Lung (tissue), 12 donors: ENCODE measurements around the gene ENO3. TPM values are rescaled to one million over a fixed set of nuclear protein-coding genes. Genes with fewer than 3 reads are reported as not detected.

Experiments
- ATAC-seq: fragments of 200-7000 bp; cut with Tn5 transposase; one replicate; pipeline ENCODE4 v1.9.1; 2020; ENCODE audit warnings: moderate number of reproducible peaks; ENCODE audit not compliant: insufficient read depth, low FRiP score
- DNase-seq, 3 donors: peaks; one replicate each; pipeline ENCODE4 v3.0.0-alpha.2; 2013 to 2017
- H3K27ac ChIP-seq, 2 donors: one replicate each; pipeline ENCODE4 v1.5.1; 2013; ENCODE audit warnings: mild to moderate bottlenecking in 2 of 2, moderate library complexity in 2 of 2, control low read depth in 1 of 2, inconsistent platforms in 1 of 2, low read depth in 1 of 2, low read length in 1 of 2
- H3K27me3 ChIP-seq, 3 donors: one replicate each; pipeline ENCODE4 v1.5.1; 2013; ENCODE audit warnings: low read length in 2 of 3; ENCODE audit not compliant: control insufficient read depth in 3 of 3, insufficient read depth in 3 of 3
- H3K36me3 ChIP-seq, 4 donors: one replicate each; pipeline ENCODE4 v1.5.1; 2013; ENCODE audit warnings: low read length in 4 of 4, mild to moderate bottlenecking in 1 of 4, moderate library complexity in 1 of 4; ENCODE audit not compliant: control insufficient read depth in 4 of 4, insufficient read depth in 4 of 4
- H3K4me1 ChIP-seq, 5 donors: one replicate each; pipeline ENCODE4 v1.5.1; 2013; ENCODE audit warnings: low read length in 5 of 5, mild to moderate bottlenecking in 2 of 5, moderate library complexity in 1 of 5; ENCODE audit not compliant: control insufficient read depth in 5 of 5, insufficient read depth in 5 of 5
- H3K4me3 ChIP-seq: one replicate; pipeline ENCODE4 v1.5.1; 2013; ENCODE audit warnings: mild to moderate bottlenecking, control low read depth, moderate library complexity
- H3K9ac ChIP-seq, 2 donors: one replicate each; pipeline ENCODE4 v1.5.1; 2013; ENCODE audit warnings: low read length in 2 of 2, control low read depth in 1 of 2; ENCODE audit not compliant: insufficient read depth in 1 of 2
- H3K9me3 ChIP-seq, 4 donors: one replicate each; pipeline ENCODE4 v1.5.1; 2013; ENCODE audit warnings: low read length in 3 of 4, mild to moderate bottlenecking in 1 of 4, moderate library complexity in 1 of 4; ENCODE audit not compliant: control insufficient read depth in 4 of 4, insufficient read depth in 3 of 4
- WGBS, 2 donors: extraction: QIAGEN DNeasy Blood & Tissue Kit; methylation state at CpG; one replicate each; pipeline ENCODE4 v1.1.7; 2013; 5-methylcytosine and 5-hydroxymethylcytosine counted together
- polyA plus RNA-seq, 2 donors: library from polyadenylated mRNA; stranded (reverse); fragments of 200-250 nt; gene quantifications; one replicate each; pipeline ENCODE4 v1.2.1, GENCODE V29; 2013
- total RNA-seq, 2 donors: library from RNA; depleted of rRNA in 1 of 2; stranded (reverse); fragments of >200 nt in 1 of 2; gene quantifications; one replicate each; pipeline ENCODE4 v1.2.1, GENCODE V29; 2014 to 2021
- TF ChIP-seq, protein P1 (sequence below): IDR thresholded peaks from 2 replicates; pipeline ENCODE4 v1.5.1; 2012; ENCODE audit warnings: mild to moderate bottlenecking; ENCODE audit errors: control extremely low read depth, extremely low read depth
- donor health status: control.
- donor health status: control.
- donor health status: Bipolar disorder and iron deficiency.
- donor health status: healthy.
- donor health status: DM: yes; HTN: yes; CAD: no.

The ENO3 gene
- total and polyA plus RNA-seq, 4 donors: 3.3 to 10.7 (median 8.3) TPM

DNA sequence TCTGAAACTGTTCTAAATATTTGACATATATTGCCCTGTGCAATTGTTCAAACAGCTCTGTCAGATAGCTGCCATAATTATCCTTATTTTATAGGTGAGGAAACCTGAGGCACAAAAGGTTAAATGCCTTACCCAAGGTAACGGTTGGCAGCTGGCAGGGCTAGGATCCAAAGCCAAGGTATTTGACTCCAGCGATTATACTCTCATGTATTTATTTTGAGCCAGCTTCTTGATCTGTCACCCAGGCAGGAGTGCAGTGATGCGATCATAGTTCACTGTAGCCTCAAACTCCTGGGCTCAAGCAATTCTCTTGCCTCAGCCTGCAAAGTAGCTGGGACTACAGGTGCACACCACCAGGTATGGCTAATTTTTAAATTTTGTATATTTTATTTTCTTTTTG is 7.2 kb downstream of the ENO3 start:
- Histone ChIP-seq H3K9ac (no peak overlapping the region), H3K4me1 (peaks cover 0 to 3% (median 0%) of the 10 kb centered on the region in 5 donors), H3K9me3 (no peaks in the 10 kb centered on the region), H3K27me3 (no peaks in the 10 kb centered on the region), H3K27ac (no peak overlapping the region), H3K4me3 (no peak overlapping the region), H3K36me3 (peaks cover 3 to 19% (median 11%) of the 10 kb centered on the region in 4 donors)
- TF ChIP-seq, protein P1, sequence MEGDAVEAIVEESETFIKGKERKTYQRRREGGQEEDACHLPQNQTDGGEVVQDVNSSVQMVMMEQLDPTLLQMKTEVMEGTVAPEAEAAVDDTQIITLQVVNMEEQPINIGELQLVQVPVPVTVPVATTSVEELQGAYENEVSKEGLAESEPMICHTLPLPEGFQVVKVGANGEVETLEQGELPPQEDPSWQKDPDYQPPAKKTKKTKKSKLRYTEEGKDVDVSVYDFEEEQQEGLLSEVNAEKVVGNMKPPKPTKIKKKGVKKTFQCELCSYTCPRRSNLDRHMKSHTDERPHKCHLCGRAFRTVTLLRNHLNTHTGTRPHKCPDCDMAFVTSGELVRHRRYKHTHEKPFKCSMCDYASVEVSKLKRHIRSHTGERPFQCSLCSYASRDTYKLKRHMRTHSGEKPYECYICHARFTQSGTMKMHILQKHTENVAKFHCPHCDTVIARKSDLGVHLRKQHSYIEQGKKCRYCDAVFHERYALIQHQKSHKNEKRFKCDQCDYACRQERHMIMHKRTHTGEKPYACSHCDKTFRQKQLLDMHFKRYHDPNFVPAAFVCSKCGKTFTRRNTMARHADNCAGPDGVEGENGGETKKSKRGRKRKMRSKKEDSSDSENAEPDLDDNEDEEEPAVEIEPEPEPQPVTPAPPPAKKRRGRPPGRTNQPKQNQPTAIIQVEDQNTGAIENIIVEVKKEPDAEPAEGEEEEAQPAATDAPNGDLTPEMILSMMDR: no peak
- DNase-seq (no peak), ATAC-seq (no peak)
- 85 to 91% methylated on average over 3 of the region's 3 CpGs for WGBS, 2 donors

DNA sequence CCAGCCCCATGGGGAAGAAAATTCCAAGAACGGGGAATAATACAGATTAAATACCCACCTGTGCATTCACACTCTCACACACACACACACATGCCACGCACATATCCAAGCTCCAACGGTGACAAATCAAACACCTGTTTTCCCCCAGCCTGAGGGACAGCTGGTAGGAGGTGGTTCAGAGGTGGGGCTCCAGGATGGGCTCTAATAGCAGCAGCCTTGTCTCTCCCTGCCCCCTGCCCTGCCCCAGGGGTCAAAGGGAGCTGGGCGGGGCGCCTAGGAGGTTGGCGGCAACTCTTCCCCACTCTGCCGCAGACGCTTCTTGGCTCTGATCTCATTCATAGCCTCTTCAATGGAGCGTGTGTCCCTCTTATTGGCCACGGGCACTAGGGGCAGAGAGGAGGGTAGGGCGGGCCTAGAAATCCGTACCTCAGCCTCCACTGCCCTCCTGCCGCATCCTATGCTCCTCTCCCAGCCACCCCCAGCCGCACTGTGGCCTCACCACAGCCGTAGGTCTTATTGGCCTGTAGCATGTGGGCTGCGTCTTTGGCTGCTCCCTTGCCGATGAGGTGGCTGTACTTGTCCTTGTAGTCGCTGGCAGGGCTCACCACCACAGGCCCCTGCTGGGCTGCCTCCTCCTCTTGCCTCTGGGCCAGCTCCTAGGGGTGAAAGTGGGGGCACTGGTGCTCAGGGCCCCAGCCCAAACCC is 8.5 kb downstream of the ENO3 start:
- ATAC-seq: no peak
- H3K36me3 ChIP-seq: peaks cover 3 to 19% (median 11%) of the 10 kb centered on the region in 4 donors

DNA sequence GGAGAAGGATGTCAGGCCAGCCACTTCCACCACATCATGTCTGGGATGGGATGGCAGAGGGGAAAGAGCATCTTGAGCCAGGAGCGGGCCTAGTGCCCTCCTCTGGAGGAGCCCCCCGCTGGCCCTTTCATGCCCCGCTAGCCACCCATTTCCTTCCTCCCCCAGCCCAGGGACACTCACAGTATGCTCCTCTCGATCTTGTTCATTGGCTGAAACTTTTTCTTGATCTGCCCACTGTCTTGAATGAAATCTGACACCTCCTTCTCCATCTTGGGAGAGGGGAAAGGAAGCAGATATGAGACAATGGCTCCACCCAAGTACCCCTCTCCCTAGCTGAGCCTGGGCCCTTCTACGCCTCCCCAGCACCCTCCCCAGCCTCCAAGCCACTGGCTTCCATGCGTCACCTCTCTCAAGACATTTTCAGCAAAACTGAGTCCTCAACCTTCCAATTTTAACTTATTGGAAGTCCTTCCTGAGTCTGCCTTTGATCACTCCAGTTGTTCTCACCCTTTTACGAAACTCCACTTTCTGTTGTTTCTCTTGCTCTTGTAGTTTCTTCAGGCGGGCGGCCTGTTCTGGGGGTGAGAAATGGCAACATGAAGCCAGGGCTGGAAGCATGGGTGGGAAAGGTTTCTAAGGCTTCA is 9.5 kb downstream of the ENO3 start:
- Histone ChIP-seq H3K9me3 (no peaks in the 10 kb centered on the region), H3K36me3 (peaks cover 3 to 19% (median 15%) of the 10 kb centered on the region in 4 donors), H3K4me3 (no peak overlapping the region), H3K27me3 (no peaks in the 10 kb centered on the region), H3K9ac (no peak overlapping the region), H3K4me1 (peaks cover 0 to under 1% (median 0%) of the 10 kb centered on the region in 5 donors), H3K27ac (no peak overlapping the region)
- WGBS, 2 donors: 89 to 91% methylated on average over 9 of the region's 9 CpGs
- ATAC-seq (no peak), DNase-seq (no peak)
- TF ChIP-seq, protein P1: no peak

More for the DNA sequence above, 8.5 kb downstream of the ENO3 start:
- no peaks in the 10 kb centered on the region for H3K4me1 ChIP-seq
- no peak overlapping the region for H3K4me3 ChIP-seq
- 93% methylated on average over 17 to 18 of the region's 18 CpGs for WGBS, 2 donors
- no peak overlapping the region for H3K27ac ChIP-seq
- H3K9me3 ChIP-seq: no peaks in the 10 kb centered on the region
- H3K9ac ChIP-seq: no peak overlapping the region
- H3K27me3 ChIP-seq: no peaks in the 10 kb centered on the region
- TF ChIP-seq, protein P1: no peak
- no peak for DNase-seq
